ENCODE measurements around the gene RBM33.

The RBM33 gene

GRCh38 chr7:155785536-155785935, 141.1 kb downstream of the RBM33 start:
- DNase-seq = no peak

GRCh38 chr7:155786491-155786890, 142.0 kb downstream of the RBM33 start:
- DNase-seq = no peak

GRCh38 chr7:155787171-155787851, 142.8 kb downstream of the RBM33 start:
- no peak for DNase-seq

GRCh38 chr7:155788616-155789000, 144.1 kb downstream of the RBM33 start:
- DNase-seq = no peak

GRCh38 chr7:155789001-155789725, 144.7 kb downstream of the RBM33 start:
- no peak for DNase-seq

GRCh38 chr7:155790666-155791065, 146.2 kb downstream of the RBM33 start:
- DNase-seq = no peak

- no peak for DNase-seq
Observed at GRCh38 chr7:155791214-155791737, 146.8 kb downstream of the RBM33 start.

GRCh38 chr7:155791836-155792235, 147.4 kb downstream of the RBM33 start:
- no peak for DNase-seq

GRCh38 chr7:155792315-155792960, 148.0 kb downstream of the RBM33 start:
- no peak for DNase-seq

GRCh38 chr7:155792999-155793560, 148.6 kb downstream of the RBM33 start:
- DNase-seq = no peak

- no peak for DNase-seq
Observed at GRCh38 chr7:155793720-155794119, 149.3 kb downstream of the RBM33 start.

GRCh38 chr7:155794196-155794595, 149.7 kb downstream of the RBM33 start:
- DNase-seq = no peak

GRCh38 chr7:155795401-155795800, 150.9 kb downstream of the RBM33 start:
- no peak for DNase-seq

- no peak for DNase-seq
Observed at GRCh38 chr7:155795951-155796350, 151.5 kb downstream of the RBM33 start.

- no peak for DNase-seq
Observed at GRCh38 chr7:155796381-155797261, 152.2 kb downstream of the RBM33 start.

GRCh38 chr7:155797262-155798250, 153.1 kb downstream of the RBM33 start:
- no peak for DNase-seq

- DNase-seq = no peak
Observed at GRCh38 chr7:155798673-155799439, 154.4 kb downstream of the RBM33 start.

- DNase-seq = no peak
Observed at GRCh38 chr7:155799514-155799913, 155.1 kb downstream of the RBM33 start.

- DNase-seq = no peak
Observed at GRCh38 chr7:155800301-155800700, 155.8 kb downstream of the RBM33 start.

- no peak for DNase-seq
Observed at GRCh38 chr7:155800741-155801267, 156.3 kb downstream of the RBM33 start.

Measured in SIG-M5 (cell line).